ENCODE results near the gene TAF15. TPM values are rescaled to one million over a fixed set of nuclear protein-coding genes. Genes with fewer than 3 reads are reported as not detected.

Gene TAF15
- total RNA-seq, 1 experiment from 2014 or later: 32.4 TPM

GRCh38 chr17:35790841-35791240 lies 18.4 kb upstream of the TAF15 start:
- H3K27ac ChIP-seq (ENCODE audit: low read length): no peak overlapping the region
- no peaks in the 10 kb centered on the region for H3K27me3 ChIP-seq (ENCODE audit: low read length)
- DNase-seq (peak; percentile 37), ATAC-seq (no peak)
- H3K9ac ChIP-seq (ENCODE audit: low read length): no peak overlapping the region
- peaks cover 37% of the 10 kb centered on the region for H3K4me1 ChIP-seq (ENCODE audit: insufficient read depth, low read length)
- intact Hi-C loops (cut with micrococcal nuclease): no loop called here
- H3K36me3 ChIP-seq (ENCODE audit: low read depth, low read length): no peaks in the 10 kb centered on the region
- BruUV-seq (replicated peaks): no TSS peak
- H3K4me3 ChIP-seq (ENCODE audit: low read length): no peak overlapping the region
- CTCF ChIA-PET: no interaction called here
- no peak overlapping the region for H3K4me2 ChIP-seq (ENCODE audit: low read length)
- POLR2A ChIA-PET (ENCODE audit: unreplicated experiment): no interaction called here
- no peaks in the 10 kb centered on the region for H3K79me2 ChIP-seq (ENCODE audit: low read length)
- no peaks in the 10 kb centered on the region for H3F3A ChIP-seq (ENCODE audit: low read length, unreplicated experiment)
- TF ChIP-seq EZH2phosphoT487 (IDR thresholded peaks at IDR 0.05; ENCODE audit: borderline replicate concordance, low read length): no peak
- TF ChIP-seq EZH2 (IDR thresholded peaks at IDR 0.05; ENCODE audit: low read length, unreplicated experiment): no peak
- TF ChIP-seq CTCF (conservative IDR thresholded peaks at IDR 0.05; ENCODE audit: low read depth, low read length): no peak
- H4K20me1 ChIP-seq (ENCODE audit: low read length): no peaks in the 10 kb centered on the region
- H3K9me3 ChIP-seq (ENCODE audit: low read length): no peaks in the 10 kb centered on the region
- H2AFZ ChIP-seq (ENCODE audit: low read length): no peak overlapping the region
- H3K9me2 ChIP-seq (replicated peaks; ENCODE audit: low read length): no peaks in the 10 kb centered on the region

GRCh38 chr17:35791681-35792350 lies 17.5 kb upstream of the TAF15 start:
- TF ChIP-seq EZH2 (IDR thresholded peaks at IDR 0.05; ENCODE audit: low read length, unreplicated experiment) (no peak), CTCF (conservative IDR thresholded peaks at IDR 0.05; ENCODE audit: low read depth, low read length) (no peak), EZH2phosphoT487 (IDR thresholded peaks at IDR 0.05; ENCODE audit: borderline replicate concordance, low read length) (no peak)
- H2AFZ ChIP-seq (ENCODE audit: low read length): no peak overlapping the region
- no peak overlapping the region for H3K27ac ChIP-seq (ENCODE audit: low read length)
- intact Hi-C loops (cut with micrococcal nuclease): no loop called here
- no peaks in the 10 kb centered on the region for H4K20me1 ChIP-seq (ENCODE audit: low read length)
- H3F3A ChIP-seq (ENCODE audit: low read length, unreplicated experiment): no peaks in the 10 kb centered on the region
- no peak overlapping the region for H3K9ac ChIP-seq (ENCODE audit: low read length)
- DNase-seq: no peak
- no TSS peak for BruUV-seq (replicated peaks)
- H3K4me3 ChIP-seq (ENCODE audit: low read length): no peak overlapping the region
- H3K4me2 ChIP-seq (ENCODE audit: low read length): no peak overlapping the region
- no peaks in the 10 kb centered on the region for H3K27me3 ChIP-seq (ENCODE audit: low read length)
- H3K9me3 ChIP-seq (ENCODE audit: low read length): no peaks in the 10 kb centered on the region
- no peak for ATAC-seq
- peaks cover 31% of the 10 kb centered on the region for H3K4me1 ChIP-seq (ENCODE audit: insufficient read depth, low read length)
- ChIA-PET POLR2A (ENCODE audit: unreplicated experiment) (interaction anchor here (0.6 kb wide), 1 partner anchor 358 kb away, joined by 3 read pairs; no protein-coding TSS in a partner anchor), CTCF (no interaction called here)
- H3K79me2 ChIP-seq (ENCODE audit: low read length): no peaks in the 10 kb centered on the region
- H3K9me2 ChIP-seq (replicated peaks; ENCODE audit: low read length): no peaks in the 10 kb centered on the region
- H3K36me3 ChIP-seq (ENCODE audit: low read depth, low read length): no peaks in the 10 kb centered on the region

- intact Hi-C loops (cut with micrococcal nuclease): no loop called here
- CTCF ChIA-PET: no interaction called here
- no peaks in the 10 kb centered on the region for H3K36me3 ChIP-seq (ENCODE audit: low read depth, low read length)
- H3K79me2 ChIP-seq (ENCODE audit: low read length): no peaks in the 10 kb centered on the region
- H3K9ac ChIP-seq (ENCODE audit: low read length): no peak overlapping the region
- no peaks in the 10 kb centered on the region for H3K27me3 ChIP-seq (ENCODE audit: low read length)
- no peak overlapping the region for H3K27ac ChIP-seq (ENCODE audit: low read length)
- no peak overlapping the region for H3K4me3 ChIP-seq (ENCODE audit: low read length)
- H3K9me2 ChIP-seq (replicated peaks; ENCODE audit: low read length): no peaks in the 10 kb centered on the region
- H3K4me2 ChIP-seq (ENCODE audit: low read length): no peak overlapping the region
- H2AFZ ChIP-seq (ENCODE audit: low read length): no peak overlapping the region
- no peaks in the 10 kb centered on the region for H3F3A ChIP-seq (ENCODE audit: low read length, unreplicated experiment)
- TSS peak; percentile 27 for BruUV-seq (replicated peaks)
- no peaks in the 10 kb centered on the region for H4K20me1 ChIP-seq (ENCODE audit: low read length)
- POLR2A ChIA-PET (ENCODE audit: unreplicated experiment): no interaction called here
- no peak for TF ChIP-seq EZH2phosphoT487 (IDR thresholded peaks at IDR 0.05; ENCODE audit: borderline replicate concordance, low read length)
- TF ChIP-seq CTCF (conservative IDR thresholded peaks at IDR 0.05; ENCODE audit: low read depth, low read length): no peak
- no peak for TF ChIP-seq EZH2 (IDR thresholded peaks at IDR 0.05; ENCODE audit: low read length, unreplicated experiment)
- DNase-seq: no peak
- H3K4me1 ChIP-seq (ENCODE audit: insufficient read depth, low read length): peaks cover 17% of the 10 kb centered on the region
- no peak for ATAC-seq
- H3K9me3 ChIP-seq (ENCODE audit: low read length): no peaks in the 10 kb centered on the region
These were observed 16.0 kb upstream of the TAF15 start for GRCh38 chr17:35793257-35793656.
